CD4-positive, alpha-beta T cell (primary cell): Measurements from ENCODE around the gene OSBPL6. TPM values are rescaled to one million over a fixed set of nuclear protein-coding genes. Genes with fewer than 3 reads are reported as not detected.
"Not testable (repeated sequence)": the region's sequence is repeated elsewhere in the genome, so short reads cannot be mapped to it uniquely, and the experiment has no call there.

Experiments
- ATAC-seq: fragments of 200-7000 bp; cut with Tn5 transposase; one replicate; pipeline ENCODE4 v1.10.0; 2022; ENCODE audit warnings: mild to moderate bottlenecking; ENCODE audit not compliant: poor library complexity
- CTCF ChIA-PET: fragments of 350-600 bp; sonication (Branson Sonifier 250); formaldehyde crosslinking; loops from one replicate; lab custom pipeline; 2021; ENCODE audit warnings: antibody characterized with exemption, inconsistent platforms; lab: Charles Lee
- POLR2A ChIA-PET: fragments of 350-600 bp; sonication (Branson Sonifier 250); formaldehyde crosslinking; loops from one replicate; lab custom pipeline; 2021; ENCODE audit warnings: antibody characterized with exemption, inconsistent platforms; lab: Charles Lee
- DNase-seq, 14 experiments: peaks; one replicate each; pipeline ENCODE4 v3.0.0-alpha.2; 2013 to 2020; ENCODE audit warnings: mixed read lengths in 2 of 14
- H3K27ac ChIP-seq, 2 donors: one replicate each; pipeline versions ENCODE4 v1.5.1 to v1.7.0; 2013; ENCODE audit warnings: low read length in 2 of 2, low read depth in 1 of 2, mild to moderate bottlenecking in 1 of 2
- H3K27me3 ChIP-seq, 2 experiments: 1 replicate in 1 of 2; 2 replicates in 1 of 2; pipeline versions ENCODE4 v1.6.1 to v1.7.0; 2013; ENCODE audit warnings: low read length in 2 of 2, control low read depth in 1 of 2, mild to moderate bottlenecking in 1 of 2, moderate library complexity in 1 of 2; ENCODE audit not compliant: insufficient read depth in 2 of 2, control insufficient read depth in 1 of 2
- H3K36me3 ChIP-seq: one replicate; pipeline ENCODE4 v1.6.1; 2013; ENCODE audit warnings: low read length, control low read depth; ENCODE audit not compliant: insufficient read depth
- H3K4me1 ChIP-seq: one replicate; pipeline ENCODE4 v1.6.1; 2013; ENCODE audit warnings: low read length, control low read depth; ENCODE audit not compliant: insufficient read depth
- H3K4me3 ChIP-seq: one replicate; pipeline ENCODE4 v1.5.1; 2013; ENCODE audit warnings: mild to moderate bottlenecking, low read length, moderate library complexity
- H3K9me3 ChIP-seq, 2 experiments: 1 replicate in 1 of 2; 2 replicates in 1 of 2; pipeline versions ENCODE4 v1.6.1 to v1.7.0; 2013; ENCODE audit warnings: low read length in 2 of 2, mild to moderate bottlenecking in 2 of 2, control low read depth in 1 of 2, moderate library complexity in 1 of 2; ENCODE audit not compliant: control insufficient read depth in 1 of 2, insufficient read depth in 1 of 2
- H3K27ac Mint-ChIP-seq: one replicate; pipeline ENCODE4 v1.8.0; 2020; ENCODE audit warnings: mixed read lengths
- H3K27me3 Mint-ChIP-seq: one replicate; pipeline ENCODE4 v1.8.0; 2021; ENCODE audit warnings: mixed read lengths
- H3K36me3 Mint-ChIP-seq: one replicate; pipeline ENCODE4 v1.8.0; 2021; ENCODE audit warnings: low read depth, mixed read lengths
- H3K4me1 Mint-ChIP-seq: one replicate; pipeline ENCODE4 v1.8.0; 2021; ENCODE audit warnings: low read depth, mixed read lengths
- H3K4me3 Mint-ChIP-seq: one replicate; pipeline ENCODE4 v1.8.0; 2020; ENCODE audit warnings: mild to moderate bottlenecking, mixed read lengths
- H3K9me3 Mint-ChIP-seq: one replicate; pipeline ENCODE4 v1.8.0; 2020; ENCODE audit warnings: mixed read lengths
- CTCF ChIP-seq: fragments of 200-600 bp; IDR thresholded peaks from one replicate; pipeline ENCODE4 v1.8.0; 2022; ENCODE audit warnings: antibody characterized with exemption, mild to moderate bottlenecking
- intact Hi-C, 2 experiments: fragments of 100-400 bp; cut with DNase I in 1 of 2; cut with micrococcal nuclease in 1 of 2; formaldehyde crosslinking; loops; one replicate each; pipeline versions ENCODE4 v1.15.1 to v1.9.0; 2023 to 2025; cut with DNase I, micrococcal nuclease
- total RNA-seq, 174 experiments: library from RNA in 2 of 174; stranded (reverse) in 2 of 174; gene quantifications; one replicate each; pipeline ENCODE4 v1.2.3 and lab custom pipeline; 2021 to 2026

Gene OSBPL6
- total RNA-seq, 2 experiments from 2014 or later = 0.08 to 0.11 TPM

- TF ChIP-seq CTCF = no peak
- CTCF ChIA-PET = no interaction called here
Measured at GRCh38 chr2:178344121-178344520, 149.8 kb downstream of the OSBPL6 start.

GRCh38 chr2:178345951-178346350 is 151.6 kb downstream of the OSBPL6 start:
- intact Hi-C loops = no loop called here
- H3K27me3 Mint-ChIP-seq = peaks cover 59% of the 10 kb centered on the region
- H3K4me3 Mint-ChIP-seq = no peak overlapping the region
- no peaks in the 10 kb centered on the region for H3K4me1 Mint-ChIP-seq
- CTCF ChIA-PET = no interaction called here
- Histone ChIP-seq H3K4me1 (no peaks in the 10 kb centered on the region), H3K27me3 (peaks cover 6 to 10% of the 10 kb centered on the region in 2 experiments), H3K9me3 (no peaks in the 10 kb centered on the region), H3K36me3 (no peaks in the 10 kb centered on the region), H3K27ac (no peak overlapping the region), H3K4me3 (no peak overlapping the region)
- no peak for TF ChIP-seq CTCF
- no peak for ATAC-seq
- H3K9me3 Mint-ChIP-seq = no peaks in the 10 kb centered on the region
- no peak overlapping the region for H3K27ac Mint-ChIP-seq
- POLR2A ChIA-PET = no interaction called here
- DNase-seq = no peak
- no peaks in the 10 kb centered on the region for H3K36me3 Mint-ChIP-seq

More at GRCh38 chr2:178344121-178344520, 149.8 kb downstream of the OSBPL6 start:
- Mint-ChIP-seq H3K27me3 (peaks cover 48% of the 10 kb centered on the region), H3K9me3 (no peaks in the 10 kb centered on the region), H3K4me3 (no peak overlapping the region), H3K27ac (no peak overlapping the region), H3K4me1 (no peaks in the 10 kb centered on the region), H3K36me3 (no peaks in the 10 kb centered on the region)
- intact Hi-C loops = no loop called here
- H3K4me1 ChIP-seq = no peaks in the 10 kb centered on the region
- DNase-seq (no peak), ATAC-seq (no peak)
- H3K27me3 ChIP-seq = peaks cover 3% of the 10 kb centered on the region in 2 experiments
- POLR2A ChIA-PET = no interaction called here
- H3K9me3 ChIP-seq = no peaks in the 10 kb centered on the region
- no peak overlapping the region for H3K4me3 ChIP-seq
- H3K27ac ChIP-seq = no peak overlapping the region
- H3K36me3 ChIP-seq = no peaks in the 10 kb centered on the region

GRCh38 chr2:178350051-178350450 is 155.7 kb downstream of the OSBPL6 start:
- intact Hi-C loops = no loop called here
- Histone ChIP-seq H3K27ac (no peak overlapping the region), H3K27me3 (peaks cover 4 to 10% of the 10 kb centered on the region in 2 experiments), H3K4me1 (no peaks in the 10 kb centered on the region), H3K9me3 (peaks cover 0 to 7% of the 10 kb centered on the region in 2 experiments), H3K4me3 (no peak overlapping the region), H3K36me3 (no peaks in the 10 kb centered on the region)
- no peak for DNase-seq
- POLR2A ChIA-PET = no interaction called here
- H3K27ac Mint-ChIP-seq = no peak overlapping the region
- H3K9me3 Mint-ChIP-seq = no peaks in the 10 kb centered on the region
- no peak for TF ChIP-seq CTCF
- CTCF ChIA-PET = interaction anchor here (1.2 kb wide), 1 partner anchor 10 kb away, joined by 3 read pairs; no protein-coding TSS in a partner anchor
- no peaks in the 10 kb centered on the region for H3K36me3 Mint-ChIP-seq
- no peaks in the 10 kb centered on the region for H3K4me1 Mint-ChIP-seq
- ATAC-seq = no peak
- no peak overlapping the region for H3K4me3 Mint-ChIP-seq
- H3K27me3 Mint-ChIP-seq = peaks cover 42% of the 10 kb centered on the region

GRCh38 chr2:178357704-178358103 is 163.4 kb downstream of the OSBPL6 start:
- H3K27me3 Mint-ChIP-seq = peaks cover 16% of the 10 kb centered on the region
- H3K4me1 ChIP-seq, H3K9me3 ChIP-seq, H3K4me3 Mint-ChIP-seq, H3K27me3 ChIP-seq, H3K9me3 Mint-ChIP-seq, intact Hi-C loops, ATAC-seq, H3K4me1 Mint-ChIP-seq, H3K27ac Mint-ChIP-seq, POLR2A ChIA-PET, H3K36me3 ChIP-seq, CTCF ChIA-PET, H3K36me3 Mint-ChIP-seq, DNase-seq, H3K27ac ChIP-seq, H3K4me3 ChIP-seq: not testable (repeated sequence)
